Measurements from ENCODE around the gene LY6G6F. TPM values are rescaled to one million over a fixed set of nuclear protein-coding genes. Genes with fewer than 3 reads are reported as not detected.

Gene LY6G6F
- total RNA-seq, 1 experiment from 2014 or later, result not detected

GRCh38 chr6:31723980-31724691 lies 17.5 kb downstream of the LY6G6F start:
- DNase-seq (ENCODE audit: low read depth), result no peak

GRCh38 chr6:31725502-31726350 lies 19.1 kb downstream of the LY6G6F start:
- no peak for DNase-seq (ENCODE audit: low read depth)

GRCh38 chr6:31727034-31727716 lies 20.5 kb downstream of the LY6G6F start:
- no peak for DNase-seq (ENCODE audit: low read depth)

GRCh38 chr6:31727717-31728671 lies 21.3 kb downstream of the LY6G6F start:
- no peak for DNase-seq (ENCODE audit: low read depth)

- no peak for DNase-seq (ENCODE audit: low read depth)
Measured at GRCh38 chr6:31728767-31729514, 22.3 kb downstream of the LY6G6F start, which contains the start of gene DDAH2. TSS of gene DDAH2 (minus strand) at chr6:31729299. CDS start at chr6:31729161, 138 bp downstream.

GRCh38 chr6:31729515-31729978 lies 22.9 kb downstream of the LY6G6F start:
- DNase-seq (ENCODE audit: low read depth), result peak; percentile 87

- DNase-seq (ENCODE audit: low read depth), result peak; percentile 88
Measured at GRCh38 chr6:31729979-31730630, 23.4 kb downstream of the LY6G6F start.

GRCh38 chr6:31730631-31731086 lies 24.0 kb downstream of the LY6G6F start:
- DNase-seq (ENCODE audit: low read depth), result no peak

GRCh38 chr6:31732029-31732428 lies 25.4 kb downstream of the LY6G6F start:
- DNase-seq (ENCODE audit: low read depth), result no peak

- DNase-seq (ENCODE audit: low read depth), result no peak
Measured at GRCh38 chr6:31733734-31734133, 27.1 kb downstream of the LY6G6F start.

GRCh38 chr6:31734247-31734820 lies 27.7 kb downstream of the LY6G6F start:
- DNase-seq (ENCODE audit: low read depth), result no peak

- DNase-seq (ENCODE audit: low read depth), result peak; percentile 80
Measured at GRCh38 chr6:31734821-31735406, 28.2 kb downstream of the LY6G6F start.

GRCh38 chr6:31736021-31736767 lies 29.5 kb downstream of the LY6G6F start, which contains the start of gene CLIC1:
TSS of gene CLIC1 (minus strand) at chr6:31736530. CDS start at chr6:31736300, 230 bp downstream.
- DNase-seq (ENCODE audit: low read depth), result peak; percentile 88

GRCh38 chr6:31736768-31737314 lies 30.2 kb downstream of the LY6G6F start:
- no peak for DNase-seq (ENCODE audit: low read depth)

- DNase-seq (ENCODE audit: low read depth), result peak; percentile 11
Measured at GRCh38 chr6:31737315-31737990, 30.8 kb downstream of the LY6G6F start.

- peak; percentile 89 for DNase-seq (ENCODE audit: low read depth)
Measured at GRCh38 chr6:31737991-31738979, 31.6 kb downstream of the LY6G6F start.
